Right lobe of liver (tissue), 6 donors: ENCODE results near the gene MYH10. TPM values are rescaled to one million over a fixed set of nuclear protein-coding genes. Genes with fewer than 3 reads are reported as not detected.
A peak's percentile ranks its signal among the peaks of the same experiment; 100 is the strongest.

Experiments used
- ATAC-seq, 4 donors: fragments of 200-7000 bp; cut with Tn5 transposase; one replicate each; pipeline ENCODE4 v1.9.1; 2020; ENCODE audit warnings: mild to moderate bottlenecking in 4 of 4, moderate library complexity in 4 of 4
- DNase-seq, 3 donors: peaks; one replicate each; pipeline ENCODE4 v3.0.0-alpha.2; 2020
- H3K27ac ChIP-seq, 3 donors: fragments of 200-600 bp; one replicate each; pipeline ENCODE4 v1.8.0; 2022
- H3K27me3 ChIP-seq, 2 donors: fragments of 200-600 bp; one replicate each; pipeline ENCODE4 v1.8.0; 2022
- H3K36me3 ChIP-seq, 4 donors: fragments of 200-600 bp; sonication (generic) in 1 of 4; one replicate each; pipeline versions ENCODE4 v1.5.1 to v1.8.0; 2017 to 2022; ENCODE audit warnings: control low read depth in 1 of 4
- H3K4me1 ChIP-seq, 4 donors: fragments of 200-600 bp; sonication (generic) in 1 of 4; one replicate each; pipeline versions ENCODE4 v1.5.1 to v1.8.0; 2017 to 2022; ENCODE audit warnings: control low read depth in 1 of 4
- H3K4me3 ChIP-seq, 3 donors: fragments of 200-600 bp; one replicate each; pipeline ENCODE4 v1.8.0; 2022
- H3K9me3 ChIP-seq, 4 donors: fragments of 200-600 bp; sonication (generic) in 1 of 4; one replicate each; pipeline versions ENCODE4 v1.5.1 to v1.8.0; 2017 to 2022; ENCODE audit warnings: control low read depth in 1 of 4
- POLR2A ChIP-seq: fragments of 450-650 bp; IDR thresholded peaks from one replicate; pipeline ENCODE4 v1.6.1; 2017; ENCODE audit warnings: antibody characterized with exemption, mild to moderate bottlenecking
- WGBS: methylation state at CpG from one replicate; pipeline ENCODE4 v1.1.6; 2018; ENCODE audit warnings: low coverage, low lambda C conversion rate; ENCODE audit not compliant: insufficient coverage; ENCODE audit errors: missing lambda C conversion rate; 5-methylcytosine and 5-hydroxymethylcytosine counted together
- intact Hi-C, 2 donors: fragments of 100-400 bp; cut with DNase I; formaldehyde crosslinking; loops; one replicate each; pipeline versions ENCODE4 v1.11.2 to v1.14.1; 2022
- total RNA-seq, 6 experiments: library from RNA; depleted of rRNA in 2 of 6; stranded (reverse); fragments of >200 nt in 2 of 6; fragmentation: NEBNext Ultra II Directional in 3 of 6; extraction: Animal tissue kit (Norgen Biotek cat#: 25700) in 3 of 6; gene quantifications; one replicate each; pipeline versions ENCODE4 v1.1.0 to v1.2.4, GENCODE V29; 2016 to 2023
- TF ChIP-seq, protein P1 (sequence below), 4 donors: fragments of 200-600 bp in 3 of 4; fragments of 450-650 bp in 1 of 4; IDR thresholded peaks; one replicate each; pipeline versions ENCODE4 v1.5.1 to v1.8.0; 2016 to 2022; ENCODE audit warnings: antibody characterized with exemption in 4 of 4, mild to moderate bottlenecking in 2 of 4
- donor health status: DM: no; HTN: yes; CAD: no.
- donor health status: DM: no; HTN: no; CAD: no.
- donor health status: DM: no; HTN: no; CAD: no.
- donor health status: DM: no; HTN: yes; CAD: no.
- donor health status: DM: no; HTN: yes; CAD: no.

Gene MYH10
- total RNA-seq, 6 experiments from 2014 or later: 19.8 to 32.9 (median 24.3) TPM

DNA sequence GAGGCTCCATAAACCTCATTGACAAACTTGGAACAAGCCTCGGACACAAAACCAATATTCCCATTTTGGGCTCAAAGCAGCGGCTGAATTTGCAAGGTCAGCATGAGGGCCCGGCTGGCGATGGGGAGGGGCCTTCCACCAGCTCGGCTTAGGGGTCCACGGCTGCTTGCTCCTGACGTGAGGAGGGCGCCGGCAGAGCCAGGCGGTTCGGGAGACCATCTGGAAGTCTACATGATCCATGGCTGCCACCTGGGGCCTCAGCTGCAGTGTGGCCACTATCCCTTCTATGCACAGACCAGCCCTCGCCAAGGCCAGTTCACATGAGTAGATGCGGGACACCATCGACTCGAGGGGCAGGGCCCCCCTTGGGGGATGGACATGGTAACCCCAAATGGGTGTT lies 155.7 kb downstream of the MYH10 start:
- H3K36me3 ChIP-seq: peaks cover 3 to 38% (median 15%) of the 10 kb centered on the region in 4 donors
- H3K4me3 ChIP-seq: no peak overlapping the region
- intact Hi-C loops: loop anchor here in 1 of 2 donors (10.0 kb wide), 2 partner anchors 60 to 270 kb away; partner anchors contain the start of gene CCDC42
- 80% methylated on average over 3 of the region's 15 CpGs for WGBS
- no peak for ATAC-seq
- H3K27me3 ChIP-seq: no peaks in the 10 kb centered on the region
- H3K27ac ChIP-seq: no peak overlapping the region
- peaks cover 0 to 29% (median 11%) of the 10 kb centered on the region in 4 donors for H3K4me1 ChIP-seq
- TF ChIP-seq POLR2A: no peak
- TF ChIP-seq, protein P1, sequence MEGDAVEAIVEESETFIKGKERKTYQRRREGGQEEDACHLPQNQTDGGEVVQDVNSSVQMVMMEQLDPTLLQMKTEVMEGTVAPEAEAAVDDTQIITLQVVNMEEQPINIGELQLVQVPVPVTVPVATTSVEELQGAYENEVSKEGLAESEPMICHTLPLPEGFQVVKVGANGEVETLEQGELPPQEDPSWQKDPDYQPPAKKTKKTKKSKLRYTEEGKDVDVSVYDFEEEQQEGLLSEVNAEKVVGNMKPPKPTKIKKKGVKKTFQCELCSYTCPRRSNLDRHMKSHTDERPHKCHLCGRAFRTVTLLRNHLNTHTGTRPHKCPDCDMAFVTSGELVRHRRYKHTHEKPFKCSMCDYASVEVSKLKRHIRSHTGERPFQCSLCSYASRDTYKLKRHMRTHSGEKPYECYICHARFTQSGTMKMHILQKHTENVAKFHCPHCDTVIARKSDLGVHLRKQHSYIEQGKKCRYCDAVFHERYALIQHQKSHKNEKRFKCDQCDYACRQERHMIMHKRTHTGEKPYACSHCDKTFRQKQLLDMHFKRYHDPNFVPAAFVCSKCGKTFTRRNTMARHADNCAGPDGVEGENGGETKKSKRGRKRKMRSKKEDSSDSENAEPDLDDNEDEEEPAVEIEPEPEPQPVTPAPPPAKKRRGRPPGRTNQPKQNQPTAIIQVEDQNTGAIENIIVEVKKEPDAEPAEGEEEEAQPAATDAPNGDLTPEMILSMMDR (IDR thresholded peaks at IDR 0.05): no peak
- no peak for DNase-seq
- no peaks in the 10 kb centered on the region for H3K9me3 ChIP-seq

- WGBS: 86% methylated on average over 6 of the region's 13 CpGs
- TF ChIP-seq POLR2A: no peak
- TF ChIP-seq, protein P1 (IDR thresholded peaks at IDR 0.05): no peak
- intact Hi-C loops: loop anchor here in 1 of 2 donors (10.0 kb wide), 2 partner anchors 59 to 271 kb away; partner anchors contain the start of gene CCDC42
Measured at GRCh38 chr17:8473451-8474192, 156.9 kb downstream of the MYH10 start.

GRCh38 chr17:8472663-8473062 lies 157.9 kb downstream of the MYH10 start:
- peaks cover 3 to 50% (median 18%) of the 10 kb centered on the region in 4 donors for H3K36me3 ChIP-seq
- ATAC-seq: no peak
- intact Hi-C loops: loop anchor here in 1 of 2 donors (10.0 kb wide), 2 partner anchors 58 to 272 kb away; partner anchors contain the start of gene CCDC42
- 91% methylated on average over 4 of the region's 8 CpGs for WGBS
- DNase-seq: no peak
- no peak for TF ChIP-seq POLR2A
- TF ChIP-seq, protein P1 (IDR thresholded peaks at IDR 0.05): no peak
- no peak overlapping the region for H3K4me3 ChIP-seq
- H3K27me3 ChIP-seq: no peaks in the 10 kb centered on the region
- peaks cover 0 to 18% (median 8%) of the 10 kb centered on the region in 4 donors for H3K4me1 ChIP-seq
- H3K9me3 ChIP-seq: no peaks in the 10 kb centered on the region
- H3K27ac ChIP-seq: no peak overlapping the region

More at GRCh38 chr17:8473451-8474192, 156.9 kb downstream of the MYH10 start:
- H3K4me3 ChIP-seq: no peak overlapping the region
- H3K27ac ChIP-seq: no peak overlapping the region
- no peaks in the 10 kb centered on the region for H3K27me3 ChIP-seq
- peaks cover 3 to 40% (median 14%) of the 10 kb centered on the region in 4 donors for H3K36me3 ChIP-seq
- peaks cover 0 to 27% (median 11%) of the 10 kb centered on the region in 4 donors for H3K4me1 ChIP-seq
- DNase-seq (no peak), ATAC-seq (no peak)
- H3K9me3 ChIP-seq: no peaks in the 10 kb centered on the region

GRCh38 chr17:8470447-8471047 lies 160.0 kb downstream of the MYH10 start:
- peak; percentile 61 to 85 (median 83) for DNase-seq
- H3K4me1 ChIP-seq: peaks cover 0 to 12% (median 5%) of the 10 kb centered on the region in 4 donors
- TF ChIP-seq, protein P1 (IDR thresholded peaks at IDR 0.05): no peak
- TF ChIP-seq POLR2A: no peak
- peaks cover 2 to 52% (median 20%) of the 10 kb centered on the region in 4 donors for H3K36me3 ChIP-seq
- H3K4me3 ChIP-seq: no peak overlapping the region
- no peaks in the 10 kb centered on the region for H3K9me3 ChIP-seq
- WGBS: 20% methylated on average over 8 of the region's 20 CpGs
- intact Hi-C loops: loop anchor here in 1 of 2 donors (10.0 kb wide), 2 partner anchors 56 to 274 kb away; partner anchors contain the start of gene CCDC42
- no peaks in the 10 kb centered on the region for H3K27me3 ChIP-seq
- peak overlapping the region in 2 of 3 donors; percentile 39 to 80 for H3K27ac ChIP-seq
- peak; percentile 36 to 68 (median 49) for ATAC-seq
